ENCODE measurements around the gene MACO1. TPM values are rescaled to one million over a fixed set of nuclear protein-coding genes. Genes with fewer than 3 reads are reported as not detected.
"Not testable (repeated sequence)": the region's sequence is repeated elsewhere in the genome, so short reads cannot be mapped to it uniquely, and the experiment has no call there.

The MACO1 gene
- total and polyA plus RNA-seq, 8 donors, result 8.8 to 28.2 (median 21.6) TPM

DNA sequence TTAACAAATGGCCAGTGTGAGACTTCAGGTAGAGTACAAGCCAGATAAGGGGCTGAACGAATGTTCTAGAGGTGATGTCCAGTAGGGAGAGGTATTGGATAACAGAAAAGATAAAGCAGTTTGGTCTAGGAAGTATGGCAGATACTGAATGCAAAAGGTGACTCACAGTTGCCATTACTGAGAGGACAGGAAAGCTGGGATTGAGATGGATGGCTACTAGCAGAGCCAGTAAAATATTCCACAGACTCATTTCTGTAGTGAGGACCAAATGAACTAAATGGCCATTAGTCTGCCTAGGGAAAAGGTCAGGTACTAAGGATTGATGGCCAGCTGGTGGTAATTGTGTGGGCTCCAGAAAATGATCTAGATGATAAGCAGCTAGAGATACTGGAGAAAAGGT, 11.5 kb downstream of the MACO1 start:
- H3K9me3 ChIP-seq, result no peaks in the 10 kb centered on the region
- DNase-seq (no peak), ATAC-seq (peak; percentile 56 to 74 (median 72)), FAIRE-seq (no peak)
- H3K27me3 ChIP-seq, result no peaks in the 10 kb centered on the region
- intact Hi-C loops (cut with DNase I), result no loop called here
- no peak overlapping the region for H3K4me3 ChIP-seq
- no peak overlapping the region for H3K27ac ChIP-seq
- no peaks in the 10 kb centered on the region for H3K36me3 ChIP-seq
- TF ChIP-seq, protein P1, sequence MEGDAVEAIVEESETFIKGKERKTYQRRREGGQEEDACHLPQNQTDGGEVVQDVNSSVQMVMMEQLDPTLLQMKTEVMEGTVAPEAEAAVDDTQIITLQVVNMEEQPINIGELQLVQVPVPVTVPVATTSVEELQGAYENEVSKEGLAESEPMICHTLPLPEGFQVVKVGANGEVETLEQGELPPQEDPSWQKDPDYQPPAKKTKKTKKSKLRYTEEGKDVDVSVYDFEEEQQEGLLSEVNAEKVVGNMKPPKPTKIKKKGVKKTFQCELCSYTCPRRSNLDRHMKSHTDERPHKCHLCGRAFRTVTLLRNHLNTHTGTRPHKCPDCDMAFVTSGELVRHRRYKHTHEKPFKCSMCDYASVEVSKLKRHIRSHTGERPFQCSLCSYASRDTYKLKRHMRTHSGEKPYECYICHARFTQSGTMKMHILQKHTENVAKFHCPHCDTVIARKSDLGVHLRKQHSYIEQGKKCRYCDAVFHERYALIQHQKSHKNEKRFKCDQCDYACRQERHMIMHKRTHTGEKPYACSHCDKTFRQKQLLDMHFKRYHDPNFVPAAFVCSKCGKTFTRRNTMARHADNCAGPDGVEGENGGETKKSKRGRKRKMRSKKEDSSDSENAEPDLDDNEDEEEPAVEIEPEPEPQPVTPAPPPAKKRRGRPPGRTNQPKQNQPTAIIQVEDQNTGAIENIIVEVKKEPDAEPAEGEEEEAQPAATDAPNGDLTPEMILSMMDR (IDR thresholded peaks at IDR 0.05), result no peak
- peaks cover 0 to 3% (median 0%) of the 10 kb centered on the region in 3 donors for H3K4me1 ChIP-seq
- 15 to 16% methylated on average over 1 of the region's 1 CpG for WGBS, 2 donors

DNA sequence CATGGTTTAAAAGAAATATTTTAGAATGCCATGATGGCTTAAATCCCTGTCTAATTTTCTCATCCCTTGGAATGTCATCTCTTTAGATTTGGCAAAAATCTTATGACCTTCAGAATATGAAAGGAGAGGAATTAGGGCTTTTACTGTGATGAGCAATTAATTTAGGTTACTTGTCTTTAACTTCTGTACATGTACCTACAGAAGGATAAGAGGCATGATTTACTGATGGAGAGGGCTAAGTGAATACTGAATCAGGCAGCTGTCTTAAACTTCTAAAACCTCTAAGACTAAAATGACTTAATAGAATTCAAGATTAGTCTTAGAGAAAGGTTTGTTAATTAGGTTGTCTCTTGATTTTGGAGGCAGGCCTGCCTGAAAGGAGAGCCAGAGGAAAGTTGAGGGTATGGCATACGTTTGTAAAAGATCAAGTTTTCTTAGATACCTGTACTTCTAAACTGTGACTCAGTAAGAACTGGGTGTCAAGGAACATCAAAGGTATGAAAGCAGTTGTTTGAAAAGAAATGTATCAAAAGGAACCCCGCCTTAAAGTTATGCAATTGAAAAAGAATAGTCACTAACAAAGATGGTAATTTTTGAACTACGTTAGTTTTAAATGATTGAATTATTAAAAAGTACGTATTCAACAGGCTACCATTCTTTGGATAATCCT, 12.5 kb downstream of the MACO1 start:
- H3K9me3 ChIP-seq, result no peaks in the 10 kb centered on the region
- 84% methylated on average over 4 of the region's 4 CpGs for WGBS, 2 donors
- no peak overlapping the region for H3K27ac ChIP-seq
- TF ChIP-seq, protein P1 (IDR thresholded peaks at IDR 0.05), result no peak
- no peak overlapping the region for H3K4me3 ChIP-seq
- ATAC-seq, result no peak
- H3K27me3 ChIP-seq, result no peaks in the 10 kb centered on the region
- no peak for FAIRE-seq
- H3K36me3 ChIP-seq, result no peaks in the 10 kb centered on the region
- H3K4me1 ChIP-seq, result peaks cover 0 to 3% (median 0%) of the 10 kb centered on the region in 3 donors
- intact Hi-C loops (cut with DNase I), result no loop called here
- no peak for DNase-seq

DNA sequence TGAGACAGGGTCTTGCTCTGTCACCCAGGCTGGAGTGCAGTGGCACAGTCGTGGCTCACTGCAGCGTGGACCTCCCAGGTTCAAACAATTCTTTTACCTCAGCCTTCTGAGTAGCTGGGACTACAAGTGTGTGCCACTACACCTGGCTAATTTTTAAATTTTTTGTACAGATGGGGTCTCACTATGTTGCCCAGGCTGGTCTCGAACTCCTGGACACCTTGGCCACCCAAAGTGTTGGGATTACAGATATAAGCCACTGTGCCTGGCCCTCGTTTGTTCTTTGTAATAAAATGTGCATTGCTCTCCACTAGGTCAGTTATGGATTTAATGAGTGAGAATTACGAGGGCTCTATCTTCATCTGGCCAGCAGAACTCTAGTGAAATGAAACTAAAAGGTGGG, 13.9 kb downstream of the MACO1 start:
- DNase-seq; H3K36me3 ChIP-seq; intact Hi-C loops (cut with DNase I); H3K27me3 ChIP-seq; H3K4me1 ChIP-seq; FAIRE-seq; ATAC-seq; H3K27ac ChIP-seq; H3K4me3 ChIP-seq; H3K9me3 ChIP-seq: not testable (repeated sequence)
- 91 to 93% methylated on average over 5 of the region's 5 CpGs for WGBS, 2 donors

DNA sequence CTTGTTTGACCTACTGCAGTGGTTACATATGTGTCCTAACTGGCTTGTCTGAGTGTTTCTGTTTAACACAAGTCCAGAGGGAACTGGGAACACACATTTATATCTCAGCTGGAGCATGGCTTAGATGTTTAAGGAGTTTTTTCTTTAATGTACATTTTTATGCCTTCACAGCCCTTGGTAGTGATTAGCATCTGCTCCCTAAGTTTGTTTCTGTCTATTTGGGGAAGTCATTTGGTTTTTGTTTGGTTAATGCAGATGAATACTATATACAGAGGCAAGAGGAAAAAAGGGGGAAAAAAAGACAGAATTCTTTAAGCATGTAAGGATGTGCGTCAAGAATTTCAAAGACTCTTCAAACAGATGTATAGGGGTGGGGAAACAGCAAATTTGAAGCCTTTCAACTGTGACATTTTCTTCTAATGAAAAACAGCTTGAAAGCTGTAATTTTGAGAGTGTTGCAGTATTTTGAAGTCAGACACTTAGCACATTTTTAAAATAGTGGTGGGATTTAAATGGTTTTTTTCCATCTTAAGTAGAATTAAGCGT, 15.4 kb downstream of the MACO1 start:
- H3K4me3 ChIP-seq, result no peak overlapping the region
- no peaks in the 10 kb centered on the region for H3K27me3 ChIP-seq
- no peak overlapping the region for H3K27ac ChIP-seq
- no peak for ATAC-seq
- WGBS, 2 donors, result 76 to 79% methylated on average over 2 of the region's 2 CpGs
- intact Hi-C loops (cut with DNase I), result no loop called here
- H3K4me1 ChIP-seq, result peaks cover 0 to 3% (median 0%) of the 10 kb centered on the region in 3 donors
- no peak for DNase-seq
- TF ChIP-seq, protein P1 (IDR thresholded peaks at IDR 0.05), result no peak
- FAIRE-seq, result no peak
- no peaks in the 10 kb centered on the region for H3K9me3 ChIP-seq
- no peaks in the 10 kb centered on the region for H3K36me3 ChIP-seq

DNA sequence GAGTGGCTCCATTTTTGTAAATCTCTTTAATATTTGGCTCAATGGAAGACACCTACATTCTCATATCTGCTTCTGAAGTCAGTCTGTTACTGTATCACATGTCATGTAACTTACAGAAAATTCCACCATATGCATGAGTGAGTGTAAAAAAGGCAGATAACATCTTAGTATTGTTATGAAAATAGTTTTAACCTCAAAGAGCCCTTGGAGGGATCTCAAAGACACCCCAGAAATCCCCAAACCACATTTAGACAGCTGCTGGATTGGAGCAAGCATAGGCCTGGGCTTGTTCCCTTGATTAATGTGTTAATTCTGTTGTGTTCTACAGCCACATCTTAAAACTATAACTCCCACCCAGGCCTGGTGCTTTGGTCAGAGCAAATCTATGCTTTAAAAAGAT, 16.9 kb downstream of the MACO1 start:
- intact Hi-C loops (cut with DNase I), result no loop called here
- Histone ChIP-seq H3K27me3 (no peaks in the 10 kb centered on the region), H3K27ac (no peak overlapping the region), H3K4me1 (no peaks in the 10 kb centered on the region), H3K36me3 (no peaks in the 10 kb centered on the region), H3K9me3 (no peaks in the 10 kb centered on the region), H3K4me3 (no peak overlapping the region)
- no peak for FAIRE-seq
- DNase-seq, result no peak
- no peak for ATAC-seq
- TF ChIP-seq, protein P1 (IDR thresholded peaks at IDR 0.05), result no peak
